HG02943 (cell line): Measurements from ENCODE around the gene INPP5A.

Experiments used
- ATAC-seq: cut with Tn5 transposase; IDR thresholded peaks from one replicate; pipeline ENCODE4 v1.9.1; 2021; ENCODE audit warnings: mild to moderate bottlenecking, low read depth, moderate library complexity; ENCODE audit not compliant: unreplicated experiment

Gene INPP5A

GRCh38 chr10:132652936-132653590, 115.5 kb downstream of the INPP5A start:
- no peak for ATAC-seq

- no peak for ATAC-seq
These were observed 116.1 kb downstream of the INPP5A start for GRCh38 chr10:132653721-132654120.

- ATAC-seq = no peak
These were observed 116.6 kb downstream of the INPP5A start for GRCh38 chr10:132654121-132654571.

DNA sequence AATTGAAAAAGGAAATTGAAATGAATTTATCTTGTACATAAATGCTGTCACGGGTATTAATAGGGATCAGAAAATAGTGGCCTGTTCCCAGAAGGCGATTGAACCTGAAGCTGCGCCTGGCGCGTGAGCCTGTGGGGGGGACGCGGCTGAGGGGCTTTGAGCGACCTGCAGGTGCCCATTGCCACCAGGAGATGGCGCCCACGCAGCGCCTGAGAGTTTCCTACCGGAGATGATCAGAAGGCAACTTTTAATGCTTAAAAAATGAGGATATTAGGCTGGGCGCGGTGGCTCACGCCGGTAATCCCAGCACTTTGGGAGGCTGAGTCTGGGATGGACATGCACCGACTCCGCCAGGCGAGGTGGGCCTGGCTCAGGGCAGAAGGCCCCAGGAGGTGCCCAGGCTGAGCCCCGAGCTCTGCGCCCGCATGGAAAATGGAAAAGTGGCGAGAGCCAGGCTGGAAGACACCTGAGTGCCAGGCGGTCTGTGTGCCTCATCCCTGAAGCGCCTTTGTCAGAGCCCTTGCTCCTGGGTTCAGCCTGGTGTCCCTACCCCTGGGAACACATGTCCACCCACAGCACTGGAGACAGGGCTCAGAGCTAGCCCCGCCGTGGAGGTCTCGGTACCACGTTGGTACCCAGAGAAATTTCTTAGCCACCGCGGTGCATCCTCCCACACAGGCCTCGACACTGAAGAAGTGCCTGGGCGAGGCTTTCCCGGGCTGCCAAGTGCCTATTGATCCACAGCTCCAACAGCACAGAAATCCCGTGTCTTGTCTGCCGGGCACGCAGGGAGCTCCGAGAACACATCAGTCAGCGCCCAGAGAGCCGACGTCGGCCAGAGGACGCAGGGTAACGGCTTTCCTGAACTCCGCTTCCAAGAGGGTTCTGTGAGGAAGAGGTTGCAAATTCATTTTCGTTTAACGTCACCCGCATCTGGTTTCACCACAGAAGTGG, 117.4 kb downstream of the INPP5A start:
- ATAC-seq = no peak

DNA sequence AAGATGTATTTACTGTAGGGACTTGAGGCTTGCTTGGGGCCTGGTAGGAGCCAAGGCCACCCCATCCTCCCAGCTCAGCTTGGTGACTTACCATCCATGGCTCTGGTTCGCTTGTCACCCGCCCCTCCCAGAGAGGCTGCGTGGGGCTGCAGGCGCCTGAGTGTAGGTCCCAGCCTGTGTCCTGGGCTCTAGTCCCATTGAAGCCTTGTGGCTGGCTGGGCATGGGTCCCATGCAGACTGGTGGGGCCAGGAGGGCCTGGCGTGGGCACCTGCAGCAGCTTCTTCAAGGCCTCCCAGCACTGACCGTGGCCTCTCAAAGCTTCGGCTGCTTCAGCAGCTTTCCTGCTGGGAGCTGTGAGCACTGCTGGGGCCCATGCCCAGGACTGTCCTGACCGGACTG, 118.1 kb downstream of the INPP5A start:
- no peak for ATAC-seq

DNA sequence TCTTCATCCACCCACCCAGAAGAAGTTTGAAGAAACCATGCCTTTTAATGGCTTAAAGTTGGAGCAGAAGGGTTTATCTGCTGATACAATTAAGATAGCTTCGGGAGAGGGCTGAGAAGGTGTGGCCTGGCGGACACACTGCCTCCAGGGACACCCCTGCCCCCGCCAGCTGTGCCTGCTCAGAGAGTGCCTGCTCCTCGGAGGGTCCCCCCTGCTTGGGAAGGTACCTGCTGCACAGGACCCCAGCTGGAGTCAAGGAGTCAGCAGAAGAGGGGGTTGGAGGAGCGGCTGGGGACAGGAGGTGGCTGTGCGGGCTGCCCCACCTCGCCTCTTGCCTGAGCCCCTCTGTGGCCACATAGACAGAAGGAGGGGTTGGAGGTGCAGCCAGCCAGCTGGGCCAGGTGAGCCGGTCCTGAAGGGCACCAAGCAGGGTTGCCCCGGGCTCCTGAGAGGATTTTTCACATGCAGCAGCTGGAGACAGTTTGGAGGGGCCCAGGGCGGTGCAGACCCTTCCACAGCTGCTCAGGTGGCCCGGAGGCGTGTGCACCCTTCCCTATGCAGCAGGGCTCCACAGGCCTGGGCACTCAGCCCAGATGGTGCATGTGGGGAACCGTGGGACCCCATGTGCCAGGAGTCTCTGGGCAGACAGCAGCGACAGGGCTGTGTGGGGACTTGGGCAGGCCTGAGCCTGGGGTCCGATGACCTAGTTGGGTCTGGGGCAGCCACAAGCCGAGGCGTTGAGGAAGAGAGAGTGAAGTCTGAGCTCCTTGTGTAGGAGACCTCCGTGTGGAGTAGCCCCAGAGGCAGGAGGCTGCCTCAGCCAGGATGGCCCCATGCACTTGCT, 118.9 kb downstream of the INPP5A start:
- ATAC-seq = no peak

DNA sequence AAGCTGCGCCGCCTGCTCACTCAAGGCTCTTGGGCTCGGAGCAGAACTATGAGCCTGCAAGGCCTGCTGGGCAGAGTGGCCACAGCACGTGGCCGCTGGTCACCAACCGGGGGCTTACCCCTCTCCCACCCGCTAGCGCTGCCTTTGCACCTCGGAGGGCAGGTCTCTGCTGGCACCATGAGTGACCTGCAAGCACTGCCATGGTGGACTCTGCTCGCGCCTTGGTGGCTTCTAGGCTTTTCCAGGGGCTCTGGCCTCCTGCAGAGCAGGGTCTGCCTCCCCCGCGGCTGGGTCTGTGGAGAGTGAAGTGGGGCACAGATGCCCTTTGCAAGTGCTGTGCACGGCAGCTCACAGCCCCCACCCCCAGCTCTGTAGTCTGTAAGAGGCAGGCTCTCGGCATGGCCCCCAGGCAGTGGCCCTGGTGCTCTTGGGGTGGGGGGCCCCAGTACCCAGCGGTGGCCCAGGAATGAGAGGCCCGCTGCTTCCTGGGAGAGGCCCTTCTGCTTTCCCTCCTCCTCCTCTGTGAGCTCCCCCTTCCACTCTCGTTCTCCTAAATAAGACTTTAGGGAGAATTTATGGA, 119.6 kb downstream of the INPP5A start:
- no peak for ATAC-seq

- no peak for ATAC-seq
These were observed 120.2 kb downstream of the INPP5A start for GRCh38 chr10:132657748-132658147.

DNA sequence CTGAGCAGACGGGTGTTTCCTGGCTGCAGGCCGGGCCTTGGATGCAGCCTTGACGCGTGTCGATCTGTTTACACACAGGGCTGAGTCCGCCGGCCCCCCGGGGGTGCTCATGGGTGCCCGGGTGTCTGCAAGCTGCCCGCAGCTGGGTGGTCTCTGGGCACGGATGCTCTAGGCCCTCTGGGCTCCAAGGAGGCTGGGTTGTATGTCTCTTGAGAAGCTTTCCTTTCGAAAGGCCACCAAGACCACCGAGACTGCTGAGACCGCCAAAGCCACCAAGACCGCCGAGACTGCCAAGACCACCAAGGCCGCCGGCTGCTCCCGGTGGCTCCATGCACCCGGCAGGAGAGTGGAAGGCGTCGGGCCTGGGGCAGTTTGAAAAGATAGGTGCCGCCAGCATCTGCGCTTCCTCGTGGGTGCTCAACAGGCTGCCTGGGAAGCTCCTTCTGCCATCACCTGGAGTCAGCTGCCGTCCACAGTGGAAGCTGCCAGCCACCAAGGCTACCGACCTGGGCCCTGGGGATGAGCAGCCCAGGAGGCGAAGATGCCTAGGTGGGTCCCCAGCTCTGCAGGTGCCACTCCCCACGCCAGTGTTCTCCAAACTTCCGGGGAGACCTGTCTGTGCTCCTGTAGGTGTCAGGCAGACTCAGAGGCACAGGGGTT, 121.1 kb downstream of the INPP5A start:
- no peak for ATAC-seq

DNA sequence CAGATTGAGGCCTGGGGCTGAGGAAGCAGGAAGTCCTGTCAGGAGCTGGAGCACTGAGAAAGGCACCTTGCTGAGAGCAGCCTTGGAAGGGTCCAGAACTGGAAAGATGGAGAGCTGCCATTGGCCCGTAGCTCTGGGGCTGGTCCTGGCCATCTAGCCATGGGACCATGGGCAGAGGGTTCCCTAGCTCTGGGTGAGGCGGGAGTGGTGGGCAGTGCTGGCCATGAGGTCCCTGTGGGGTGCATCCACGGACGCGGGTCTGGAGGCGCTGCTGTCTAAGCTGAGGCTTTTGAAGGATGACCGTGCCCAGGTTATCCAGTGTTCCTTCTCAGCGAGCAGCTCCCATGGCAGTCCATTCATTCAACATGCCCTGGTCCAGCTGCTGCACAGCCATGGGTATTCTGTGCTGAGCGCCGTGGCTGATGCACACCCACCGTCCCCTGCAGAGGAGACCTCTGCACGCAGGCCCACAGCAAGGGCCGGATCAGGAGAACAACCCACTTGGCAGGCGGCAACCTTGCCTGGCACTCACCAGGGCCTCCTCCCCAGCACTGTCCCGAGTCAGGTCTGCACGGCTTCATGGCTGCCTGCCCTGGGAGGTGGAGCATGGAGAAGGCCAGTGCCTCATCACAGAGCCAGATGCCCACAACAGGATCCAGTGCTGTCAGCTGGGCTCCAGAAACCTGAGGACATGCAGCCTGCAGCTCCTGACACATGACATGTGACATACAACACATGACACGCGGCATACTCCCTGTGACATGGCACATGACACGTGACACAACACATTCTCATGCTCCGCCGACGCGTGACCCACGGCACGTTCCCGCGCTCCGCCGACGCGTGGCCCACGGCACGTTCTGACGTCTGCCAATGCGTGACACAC, 121.9 kb downstream of the INPP5A start:
- no peak for ATAC-seq

- ATAC-seq = no peak
These were observed 122.8 kb downstream of the INPP5A start for GRCh38 chr10:132660385-132660784.

- no peak for ATAC-seq
These were observed 124.8 kb downstream of the INPP5A start for GRCh38 chr10:132662186-132662920.

DNA sequence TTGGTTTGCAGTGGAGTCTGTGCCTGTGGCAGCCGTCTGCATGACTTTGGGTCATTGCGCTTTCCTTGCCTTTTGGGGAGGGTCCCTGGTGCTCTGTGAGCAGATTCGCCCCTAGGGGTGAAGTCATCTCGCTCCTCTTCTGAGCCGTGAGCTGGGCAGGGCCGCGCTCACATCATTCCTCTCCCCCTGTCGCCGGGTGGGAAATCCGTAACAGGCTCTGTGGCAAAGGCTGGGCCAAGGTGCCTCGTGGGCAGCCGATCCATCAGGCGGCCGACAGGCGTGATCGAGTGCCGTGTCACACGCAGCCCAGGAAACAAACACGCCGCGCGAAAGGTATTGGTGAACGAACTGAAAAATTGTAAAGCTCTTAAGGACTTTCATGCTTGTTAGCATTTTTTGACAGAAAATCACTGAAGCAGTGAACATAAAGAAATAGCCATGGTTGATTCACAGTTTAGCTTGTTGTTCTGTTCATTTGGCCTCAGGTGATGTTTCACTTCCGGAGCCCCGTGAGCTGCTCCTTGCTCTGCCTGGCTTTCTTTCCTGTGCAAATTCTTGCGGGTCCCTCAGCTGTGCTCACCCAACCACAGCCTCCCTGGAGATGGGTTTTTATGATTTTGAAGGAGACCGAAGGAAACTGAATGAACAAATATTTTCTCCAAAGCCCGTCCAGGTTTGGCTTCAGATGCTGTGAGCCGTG, 126.2 kb downstream of the INPP5A start:
- no peak for ATAC-seq

DNA sequence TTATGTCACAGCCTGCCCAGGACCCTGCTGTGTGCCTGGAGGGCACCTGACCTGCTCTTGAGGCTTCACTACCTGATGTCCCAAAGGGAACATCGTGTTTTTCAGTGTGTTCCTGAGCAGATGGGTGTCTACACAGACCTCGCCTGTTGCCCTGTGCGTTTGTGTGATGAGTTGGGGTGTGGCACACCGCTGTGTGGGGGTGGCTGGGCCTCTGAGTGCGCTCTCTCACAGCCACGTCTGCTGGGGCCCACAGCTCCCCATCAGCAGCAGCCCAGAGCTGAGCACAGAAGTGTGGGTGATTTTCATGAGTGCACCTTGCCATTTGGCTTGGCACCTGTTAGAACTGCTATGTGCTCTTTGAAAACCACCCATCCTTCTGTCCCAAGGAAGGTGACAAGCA, 126.8 kb downstream of the INPP5A start:
- no peak for ATAC-seq

GRCh38 chr10:132664883-132665282, 127.3 kb downstream of the INPP5A start:
- no peak for ATAC-seq

DNA sequence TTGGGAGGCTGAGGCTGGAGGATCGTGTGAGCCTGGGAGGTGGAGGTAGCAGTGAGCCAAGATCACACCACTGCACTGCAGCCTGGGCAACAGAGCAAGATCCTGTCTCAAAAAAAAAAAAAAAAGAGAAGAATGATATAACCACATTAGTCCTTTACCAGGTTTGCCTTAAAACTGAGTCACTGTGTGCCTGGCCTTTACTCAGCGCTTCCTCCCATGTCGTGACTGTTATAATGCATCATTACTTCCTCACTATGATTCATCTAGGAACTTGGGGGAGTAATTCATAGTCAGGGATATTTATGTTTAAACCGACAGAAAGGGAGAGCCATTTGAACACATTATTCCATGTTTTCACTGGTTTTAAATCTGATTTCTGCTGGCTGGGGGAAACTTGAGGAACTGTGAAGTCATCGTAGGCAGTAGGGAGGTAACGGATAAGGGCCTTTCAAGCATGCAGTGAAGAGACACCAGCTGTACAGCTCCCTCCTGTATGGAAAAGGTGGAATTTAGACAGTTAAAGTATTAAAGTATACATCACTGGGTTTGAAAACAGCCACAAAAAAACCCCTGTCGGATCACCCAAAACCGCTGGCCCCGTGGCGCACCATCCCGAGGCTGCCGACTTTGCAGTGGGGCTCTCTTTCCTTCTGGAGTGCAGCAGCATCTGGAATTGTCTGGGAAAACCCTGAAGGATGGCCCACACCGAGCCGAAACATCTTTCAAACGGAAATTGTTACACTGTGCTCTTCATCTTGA, 128.5 kb downstream of the INPP5A start:
- ATAC-seq = no peak
